Vagina (tissue), 2 donors: ENCODE measurements around the gene TOP3A. TPM values are rescaled to one million over a fixed set of nuclear protein-coding genes. Genes with fewer than 3 reads are reported as not detected.

Experiments used
- DNase-seq, 2 donors: peaks; one replicate each; pipeline ENCODE4 v3.0.0-alpha.2; 2017; ENCODE audit errors: extremely low spot score in 2 of 2
- H3K27ac ChIP-seq: fragments of 200-600 bp; sonication (generic); one replicate; pipeline ENCODE4 v1.5.1; 2019
- H3K27me3 ChIP-seq: fragments of 200-600 bp; sonication (generic); one replicate; pipeline ENCODE4 v1.5.1; 2019
- H3K36me3 ChIP-seq, 2 donors: fragments of 200-600 bp; sonication (generic); one replicate each; pipeline ENCODE4 v1.5.1; 2017 to 2019
- H3K4me1 ChIP-seq: fragments of 200-600 bp; sonication (generic); one replicate; pipeline ENCODE4 v1.5.1; 2019
- H3K4me3 ChIP-seq, 2 donors: fragments of 200-600 bp; sonication (generic); 1 replicate in 1 of 2; 2 replicates in 1 of 2; pipeline ENCODE4 v1.5.1; 2016 to 2019
- H3K9me3 ChIP-seq: fragments of 200-600 bp; sonication (generic); one replicate; pipeline ENCODE4 v1.5.1; 2019
- CTCF ChIP-seq, 3 experiments: fragments of 450-650 bp in 2 of 3; fragments of 200-600 bp in 1 of 3; sonication (generic) in 1 of 3; IDR thresholded peaks; one replicate each; pipeline ENCODE4 v1.5.1; 2017 to 2019; ENCODE audit warnings: antibody characterized with exemption in 3 of 3, mild to moderate bottlenecking in 2 of 3, moderate library complexity in 2 of 3
- POLR2A ChIP-seq, 2 donors: fragments of 450-650 bp; IDR thresholded peaks; one replicate each; pipeline ENCODE4 v1.6.1; 2017; ENCODE audit warnings: antibody characterized with exemption in 2 of 2, mild to moderate bottlenecking in 2 of 2, moderate library complexity in 2 of 2
- POLR2AphosphoS5 ChIP-seq, 2 donors: sonication (generic); formaldehyde crosslinking; IDR thresholded peaks; one replicate each; pipeline ENCODE4 v1.9.0; 2017; ENCODE audit warnings: antibody characterized with exemption in 2 of 2, mild to moderate bottlenecking in 2 of 2, low read depth in 1 of 2; ENCODE audit not compliant: insufficient read depth in 1 of 2
- intact Hi-C: fragments of 100-400 bp; cut with DNase I; formaldehyde crosslinking; loops from one replicate; pipeline ENCODE4 v1.15.1; 2023
- total RNA-seq: library from RNA; depleted of rRNA; stranded (reverse); fragments of >200 nt; gene quantifications from one replicate; pipeline ENCODE4 v1.2.3, GENCODE V29; 2016

Gene TOP3A
- total RNA-seq, 1 donor from 2014 or later: 15.5 TPM

GRCh38 chr17:18324140-18325050 is 9.6 kb upstream of the TOP3A start:
- no peak overlapping the region for H3K4me3 ChIP-seq
- H3K9me3 ChIP-seq: no peaks in the 10 kb centered on the region
- peaks cover 15% of the 10 kb centered on the region for H3K4me1 ChIP-seq
- intact Hi-C loops: no loop called here
- peaks cover 0 to 39% of the 10 kb centered on the region in 2 donors for H3K36me3 ChIP-seq
- TF ChIP-seq CTCF (IDR thresholded peaks at IDR 0.05) (no peak), POLR2AphosphoS5 (IDR thresholded peaks at IDR 0.05; ENCODE audit: insufficient read depth in 1 of 2, low read depth in 1 of 2) (no peak), POLR2A (IDR thresholded peaks at IDR 0.05) (no peak)
- no peaks in the 10 kb centered on the region for H3K27me3 ChIP-seq
- no peak overlapping the region for H3K27ac ChIP-seq
- DNase-seq: no peak

DNA sequence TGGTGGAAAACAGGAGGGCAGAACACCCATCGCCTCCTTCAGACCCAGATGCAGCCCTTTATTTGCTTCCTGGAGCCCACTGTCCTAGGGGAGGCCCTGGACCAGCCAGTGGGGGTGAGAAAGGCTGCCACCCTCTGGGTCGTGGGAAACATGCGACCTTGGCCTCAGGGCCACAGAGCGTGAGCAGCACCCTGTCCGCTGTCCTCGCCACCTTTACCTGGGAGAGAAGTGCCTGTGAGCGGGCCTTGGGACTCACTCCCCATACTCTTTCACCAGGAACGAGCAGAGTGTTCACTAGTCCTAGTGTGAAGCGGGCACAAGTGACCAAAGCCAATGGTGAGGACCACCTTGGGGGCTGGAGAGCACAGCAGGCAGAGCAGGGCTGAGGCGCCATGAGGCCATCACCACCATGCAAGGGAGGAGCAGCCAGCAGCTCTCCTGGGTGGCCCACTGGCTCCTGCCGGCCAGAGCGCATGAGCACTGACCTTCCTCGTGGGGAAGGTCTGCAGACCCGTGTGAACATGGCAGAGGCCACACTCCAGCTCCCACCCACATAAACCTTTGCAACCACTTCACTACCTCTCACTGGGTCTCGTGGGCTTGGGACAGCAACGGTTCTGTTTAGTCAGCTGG is 8.8 kb upstream of the TOP3A start:
- TF ChIP-seq POLR2A (IDR thresholded peaks at IDR 0.05): no peak
- TF ChIP-seq POLR2AphosphoS5 (IDR thresholded peaks at IDR 0.05; ENCODE audit: insufficient read depth in 1 of 2, low read depth in 1 of 2): no peak
- no peak for TF ChIP-seq CTCF (IDR thresholded peaks at IDR 0.05)
- intact Hi-C loops: no loop called here
- no peak overlapping the region for H3K27ac ChIP-seq
- peaks cover 0 to 33% of the 10 kb centered on the region in 2 donors for H3K36me3 ChIP-seq
- DNase-seq: no peak
- H3K4me1 ChIP-seq: peaks cover 23% of the 10 kb centered on the region
- no peaks in the 10 kb centered on the region for H3K9me3 ChIP-seq
- no peaks in the 10 kb centered on the region for H3K27me3 ChIP-seq
- no peak overlapping the region for H3K4me3 ChIP-seq

DNA sequence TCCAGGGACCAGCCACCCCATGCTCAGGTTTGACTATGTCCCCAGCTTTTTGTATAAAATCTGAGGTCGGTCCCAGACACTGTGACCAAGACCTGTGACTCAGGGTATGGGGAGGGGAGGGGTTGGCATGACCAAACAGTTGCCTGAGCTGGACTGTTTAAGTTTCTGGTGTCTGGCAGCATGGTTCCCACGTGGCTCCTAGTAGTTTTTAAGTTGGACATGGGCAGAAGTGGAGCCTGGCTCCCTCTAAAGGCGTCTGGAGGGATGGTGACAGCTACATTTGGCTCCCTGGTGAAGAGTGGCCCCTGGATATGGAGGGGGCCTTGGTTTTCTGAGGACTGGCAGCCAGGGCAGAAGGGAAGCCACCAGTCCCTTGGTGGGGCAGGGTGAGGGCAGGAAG is 8.2 kb upstream of the TOP3A start:
- TF ChIP-seq POLR2AphosphoS5 (IDR thresholded peaks at IDR 0.05; ENCODE audit: insufficient read depth in 1 of 2, low read depth in 1 of 2) (no peak), CTCF (IDR thresholded peaks at IDR 0.05) (no peak), POLR2A (IDR thresholded peaks at IDR 0.05) (no peak)
- DNase-seq: no peak
- H3K27ac ChIP-seq: no peak overlapping the region
- intact Hi-C loops: no loop called here
- H3K27me3 ChIP-seq: no peaks in the 10 kb centered on the region
- H3K9me3 ChIP-seq: no peaks in the 10 kb centered on the region
- no peak overlapping the region for H3K4me3 ChIP-seq
- peaks cover 0 to 37% of the 10 kb centered on the region in 2 donors for H3K36me3 ChIP-seq
- peaks cover 29% of the 10 kb centered on the region for H3K4me1 ChIP-seq

DNA sequence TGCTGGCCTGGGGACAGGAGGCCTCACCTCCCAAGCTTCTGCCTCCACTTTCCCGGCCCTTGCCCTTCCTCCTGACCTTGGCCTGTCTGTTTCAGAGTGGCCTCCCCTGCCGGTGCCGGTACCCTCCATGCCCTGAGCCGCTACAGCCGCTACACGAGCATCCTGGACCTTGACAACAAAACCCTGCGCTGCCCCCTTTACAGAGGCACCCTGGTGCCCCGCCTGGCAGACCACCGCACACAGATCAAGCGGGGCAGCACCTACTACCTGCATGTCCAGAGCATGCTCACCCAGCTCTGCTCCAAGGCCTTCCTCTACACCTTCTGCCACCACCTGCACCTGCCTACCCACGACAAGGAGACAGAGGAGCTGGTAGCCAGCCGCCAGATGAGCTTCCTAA is 7.7 kb upstream of the TOP3A start:
- no peaks in the 10 kb centered on the region for H3K9me3 ChIP-seq
- no peaks in the 10 kb centered on the region for H3K27me3 ChIP-seq
- H3K27ac ChIP-seq: no peak overlapping the region
- no peak overlapping the region for H3K4me3 ChIP-seq
- peaks cover 0 to 42% of the 10 kb centered on the region in 2 donors for H3K36me3 ChIP-seq
- TF ChIP-seq POLR2A (IDR thresholded peaks at IDR 0.05): no peak
- TF ChIP-seq POLR2AphosphoS5 (IDR thresholded peaks at IDR 0.05; ENCODE audit: insufficient read depth in 1 of 2, low read depth in 1 of 2): no peak
- TF ChIP-seq CTCF (IDR thresholded peaks at IDR 0.05): no peak
- peaks cover 34% of the 10 kb centered on the region for H3K4me1 ChIP-seq
- intact Hi-C loops: no loop called here
- DNase-seq: no peak

GRCh38 chr17:18321309-18321708 is 6.5 kb upstream of the TOP3A start:
- Histone ChIP-seq H3K9me3 (no peaks in the 10 kb centered on the region), H3K4me3 (no peak overlapping the region), H3K4me1 (peaks cover 46% of the 10 kb centered on the region), H3K27me3 (no peaks in the 10 kb centered on the region), H3K36me3 (peaks cover 0 to 43% of the 10 kb centered on the region in 2 donors), H3K27ac (no peak overlapping the region)
- no peak for TF ChIP-seq CTCF (IDR thresholded peaks at IDR 0.05)
- DNase-seq: no peak
- intact Hi-C loops: no loop called here
